Karpas-422 (cell line): ENCODE results near the gene NME7. TPM values are rescaled to one million over a fixed set of nuclear protein-coding genes. Genes with fewer than 3 reads are reported as not detected.

ENCODE experiments used
- DNase-seq: peaks from one replicate; pipeline ENCODE4 v3.0.0-alpha.2; 2015
- H2AFZ ChIP-seq: fragments of 200-600 bp; sonication (generic); 2 replicates; pipeline ENCODE4 v1.6.1; 2014; ENCODE audit warnings: antibody characterized with exemption, low read length, mixed read lengths
- H3K27ac ChIP-seq: fragments of 200-600 bp; sonication (generic); 2 replicates; pipeline ENCODE4 v1.5.1; 2014; ENCODE audit warnings: mild to moderate bottlenecking, low read length, moderate library complexity
- H3K27me3 ChIP-seq: fragments of 200-600 bp; sonication (generic); 2 replicates; pipeline ENCODE4 v1.6.1; 2014; ENCODE audit warnings: low read length, mixed read lengths
- H3K36me3 ChIP-seq: fragments of 200-600 bp; sonication (generic); 2 replicates; pipeline ENCODE4 v1.6.1; 2014; ENCODE audit warnings: low read length, mixed read lengths; ENCODE audit not compliant: insufficient read depth
- H3K4me1 ChIP-seq: fragments of 200-600 bp; sonication (generic); 2 replicates; pipeline ENCODE4 v1.6.1; 2014; ENCODE audit warnings: mild to moderate bottlenecking, low read length, mixed read lengths
- H3K4me2 ChIP-seq: fragments of 200-600 bp; sonication (generic); 2 replicates; pipeline ENCODE4 v1.6.1; 2014; ENCODE audit warnings: low read length, low read depth, mild to moderate bottlenecking; ENCODE audit not compliant: poor library complexity, severe bottlenecking
- H3K4me3 ChIP-seq: fragments of 200-600 bp; sonication (generic); 2 replicates; pipeline ENCODE4 v1.5.1; 2014; ENCODE audit warnings: mild to moderate bottlenecking, antibody characterized with exemption, low read length, mixed read lengths
- H3K79me2 ChIP-seq: fragments of 200-600 bp; sonication (generic); 2 replicates; pipeline ENCODE4 v1.6.1; 2014; ENCODE audit warnings: mild to moderate bottlenecking, low read length, mixed read lengths
- H3K9ac ChIP-seq: fragments of 200-600 bp; sonication (generic); 2 replicates; pipeline ENCODE4 v1.6.0; 2014; ENCODE audit warnings: low read length
- H3K9me2 ChIP-seq: fragments of 200-600 bp; sonication (generic), shearing (Covaris generic); replicated peaks from 2 replicates; pipeline ENCODE4 v1.6.0; 2014; ENCODE audit warnings: mild to moderate bottlenecking, low read length, moderate library complexity; ENCODE audit not compliant: insufficient read depth
- H3K9me3 ChIP-seq: fragments of 300-700, 200-600 bp; sonication (generic); 2 replicates; pipeline ENCODE4 v1.6.1; 2014; ENCODE audit warnings: low read length, mixed read lengths
- H4K20me1 ChIP-seq: fragments of 200-600 bp; sonication (generic); 2 replicates; pipeline ENCODE4 v1.6.1; 2014; ENCODE audit warnings: mild to moderate bottlenecking, antibody characterized with exemption, low read length, low read depth; ENCODE audit not compliant: insufficient read depth
- total RNA-seq: library from RNA; depleted of rRNA; stranded (reverse); fragments of >200 nt; shearing (Covaris generic); gene quantifications from 2 replicates; pipeline ENCODE4 v1.2.3, GENCODE V29; 2014; ENCODE audit warnings: low replicate concordance

NME7 gene
- total RNA-seq, 1 experiment from 2014 or later = 7.2 TPM

DNA sequence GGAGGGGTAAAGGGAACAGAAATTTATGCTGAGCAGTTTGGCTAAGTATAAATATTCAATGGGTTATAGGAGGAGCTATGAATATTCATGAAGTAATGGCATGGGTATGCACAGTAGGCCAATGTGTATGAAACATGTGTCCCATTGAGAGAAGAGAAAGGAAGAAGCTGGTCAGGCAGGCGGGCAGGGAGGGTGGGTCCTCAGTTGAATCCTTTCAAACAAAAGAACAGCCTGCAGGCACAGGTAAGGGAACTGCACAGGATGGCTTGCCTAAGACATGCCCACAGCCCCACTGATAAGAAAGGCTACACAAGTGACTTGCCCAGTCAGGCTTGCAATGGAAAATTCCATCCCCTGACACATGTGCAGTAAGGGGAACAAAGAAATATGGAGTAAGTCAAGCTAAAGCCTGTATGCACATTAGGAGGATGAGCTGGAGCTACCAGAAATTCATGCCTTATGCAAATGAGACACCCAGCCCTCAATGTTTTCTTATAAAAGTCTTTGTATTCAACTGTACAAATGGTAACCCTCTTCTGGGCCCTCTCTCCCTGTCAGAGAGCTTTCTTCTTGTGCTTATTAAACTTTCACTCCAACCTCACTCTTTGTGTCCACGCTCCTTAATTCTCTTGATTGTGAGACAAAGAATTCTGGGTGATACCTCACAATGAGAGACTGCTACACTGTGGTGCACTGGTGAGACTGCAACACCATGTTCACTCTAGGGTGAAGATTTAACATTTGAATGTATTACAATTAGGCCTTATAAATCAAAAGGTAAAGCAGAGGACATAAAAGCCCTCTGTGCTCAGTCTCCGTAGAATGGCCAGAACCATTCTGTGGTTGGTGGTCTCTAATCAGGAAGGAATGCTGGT lies 164.6 kb downstream of the NME7 start:
- Histone ChIP-seq H3K9me2 (no peaks in the 10 kb centered on the region), H3K36me3 (no peaks in the 10 kb centered on the region), H3K79me2 (no peaks in the 10 kb centered on the region), H3K27ac (no peak overlapping the region), H3K9me3 (no peaks in the 10 kb centered on the region), H3K4me1 (no peaks in the 10 kb centered on the region), H2AFZ (no peak overlapping the region), H3K27me3 (no peaks in the 10 kb centered on the region), H3K9ac (no peak overlapping the region), H4K20me1 (0 out of 2 replicates have a peak, but pooled peaks cover 4% of the 10 kb centered on the region), H3K4me2 (no peak overlapping the region), H3K4me3 (no peak overlapping the region)
- DNase-seq = no peak

- H3K9me2 ChIP-seq = 0 out of 2 replicates have a peak, but pooled peaks cover 4% of the 10 kb centered on the region
- no peak overlapping the region for H3K4me2 ChIP-seq
- H3K27me3 ChIP-seq = no peaks in the 10 kb centered on the region
- no peak overlapping the region for H3K9ac ChIP-seq
- H2AFZ ChIP-seq = no peak overlapping the region
- H3K27ac ChIP-seq = no peak overlapping the region
- no peak for DNase-seq
- no peak overlapping the region for H3K4me3 ChIP-seq
- H3K79me2 ChIP-seq = no peaks in the 10 kb centered on the region
- H3K36me3 ChIP-seq = no peaks in the 10 kb centered on the region
- no peaks in the 10 kb centered on the region for H3K4me1 ChIP-seq
- H3K9me3 ChIP-seq = no peaks in the 10 kb centered on the region
- H4K20me1 ChIP-seq = 0 out of 2 replicates have a peak, but pooled peaks cover 4% of the 10 kb centered on the region
Measured at GRCh38 chr1:169201084-169201619, 166.4 kb downstream of the NME7 start.

GRCh38 chr1:169200319-169200718 lies 167.3 kb downstream of the NME7 start:
- no peaks in the 10 kb centered on the region for H3K4me1 ChIP-seq
- DNase-seq = no peak
- no peak overlapping the region for H2AFZ ChIP-seq
- H3K9ac ChIP-seq = no peak overlapping the region
- H3K4me3 ChIP-seq = no peak overlapping the region
- H3K36me3 ChIP-seq = no peaks in the 10 kb centered on the region
- H3K9me2 ChIP-seq = 0 out of 2 replicates have a peak, but pooled peaks cover 4% of the 10 kb centered on the region
- H3K79me2 ChIP-seq = no peaks in the 10 kb centered on the region
- H3K27me3 ChIP-seq = no peaks in the 10 kb centered on the region
- H3K27ac ChIP-seq = no peak overlapping the region
- H3K9me3 ChIP-seq = no peaks in the 10 kb centered on the region
- H4K20me1 ChIP-seq = 0 out of 2 replicates have a peak, but pooled peaks cover 3% of the 10 kb centered on the region
- no peak overlapping the region for H3K4me2 ChIP-seq

- no peak overlapping the region for H3K9ac ChIP-seq
- 0 out of 2 replicates have a peak, but pooled peaks cover 4% of the 10 kb centered on the region for H3K9me2 ChIP-seq
- no peak overlapping the region for H3K4me2 ChIP-seq
- no peaks in the 10 kb centered on the region for H3K4me1 ChIP-seq
- no peak overlapping the region for H2AFZ ChIP-seq
- H3K9me3 ChIP-seq = no peaks in the 10 kb centered on the region
- no peak overlapping the region for H3K27ac ChIP-seq
- no peak overlapping the region for H3K4me3 ChIP-seq
- H4K20me1 ChIP-seq = no peaks in the 10 kb centered on the region
- no peaks in the 10 kb centered on the region for H3K79me2 ChIP-seq
- no peak for DNase-seq
- H3K36me3 ChIP-seq = no peaks in the 10 kb centered on the region
- H3K27me3 ChIP-seq = no peaks in the 10 kb centered on the region
Measured at GRCh38 chr1:169196581-169196980, 171.0 kb downstream of the NME7 start.

DNA sequence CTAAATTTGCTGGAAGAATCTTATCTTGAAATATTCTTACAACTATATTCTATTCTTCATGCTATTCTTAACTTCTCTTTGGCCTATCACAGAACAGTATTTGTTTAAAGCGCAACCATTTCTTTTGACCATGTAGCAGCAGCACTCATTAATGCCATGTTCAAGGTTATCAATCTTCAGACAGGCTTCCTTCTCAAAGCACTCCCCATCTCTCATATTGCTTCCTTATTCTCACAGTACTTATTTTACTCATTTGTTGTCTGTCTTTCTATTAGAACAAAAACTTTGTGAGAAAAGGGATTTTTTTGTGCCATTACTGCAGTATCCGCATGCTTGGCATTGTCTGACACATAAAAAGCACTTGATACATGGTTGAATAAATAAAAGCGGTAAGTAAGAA lies 171.4 kb downstream of the NME7 start:
- no peaks in the 10 kb centered on the region for H3K27me3 ChIP-seq
- no peaks in the 10 kb centered on the region for H3K79me2 ChIP-seq
- H3K27ac ChIP-seq = no peak overlapping the region
- no peaks in the 10 kb centered on the region for H3K4me1 ChIP-seq
- DNase-seq = no peak
- H3K9ac ChIP-seq = no peak overlapping the region
- no peak overlapping the region for H3K4me2 ChIP-seq
- H3K9me2 ChIP-seq = 0 out of 2 replicates have a peak, but pooled peaks cover 4% of the 10 kb centered on the region
- H2AFZ ChIP-seq = no peak overlapping the region
- no peaks in the 10 kb centered on the region for H3K36me3 ChIP-seq
- H4K20me1 ChIP-seq = no peaks in the 10 kb centered on the region
- no peak overlapping the region for H3K4me3 ChIP-seq
- no peaks in the 10 kb centered on the region for H3K9me3 ChIP-seq

DNA sequence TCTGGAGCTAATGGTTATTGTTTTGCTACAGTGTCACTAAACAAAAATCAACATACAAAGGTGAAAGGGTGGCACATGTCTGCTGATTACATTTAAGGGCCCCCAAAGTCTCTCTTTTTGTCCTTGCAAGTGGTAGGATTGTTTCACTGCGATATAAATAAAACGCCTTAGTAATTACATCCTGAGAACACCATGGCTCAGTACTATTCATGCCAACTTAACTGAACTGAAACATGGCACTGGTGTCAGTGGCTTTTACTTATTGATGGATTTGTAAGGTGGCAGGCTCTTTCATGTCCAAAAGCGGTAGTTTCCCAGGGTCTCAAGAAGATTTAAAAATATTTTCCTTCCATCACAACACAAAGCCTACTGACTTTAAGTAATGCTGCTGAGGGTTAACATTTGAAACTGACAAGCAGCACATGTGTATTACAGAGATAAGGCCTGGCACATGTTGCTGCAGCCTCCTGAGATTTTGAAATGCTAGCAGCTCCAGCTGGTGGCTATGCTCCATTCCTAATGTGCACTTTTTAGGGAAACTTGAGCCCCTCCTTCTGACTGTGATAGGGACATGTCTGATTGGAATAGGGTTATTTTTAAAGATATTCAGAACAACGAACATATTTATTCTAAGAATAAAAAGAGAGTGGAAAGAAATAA lies 174.3 kb downstream of the NME7 start:
- Histone ChIP-seq H3K4me1 (no peaks in the 10 kb centered on the region), H3K9me2 (0 out of 2 replicates have a peak, but pooled peaks cover 4% of the 10 kb centered on the region), H3K27me3 (no peaks in the 10 kb centered on the region), H3K27ac (no peak overlapping the region), H3K4me3 (no peak overlapping the region), H3K79me2 (no peaks in the 10 kb centered on the region), H3K4me2 (no peak overlapping the region), H2AFZ (no peak overlapping the region), H3K36me3 (no peaks in the 10 kb centered on the region), H3K9ac (no peak overlapping the region), H4K20me1 (no peaks in the 10 kb centered on the region), H3K9me3 (no peaks in the 10 kb centered on the region)
- no peak for DNase-seq

DNA sequence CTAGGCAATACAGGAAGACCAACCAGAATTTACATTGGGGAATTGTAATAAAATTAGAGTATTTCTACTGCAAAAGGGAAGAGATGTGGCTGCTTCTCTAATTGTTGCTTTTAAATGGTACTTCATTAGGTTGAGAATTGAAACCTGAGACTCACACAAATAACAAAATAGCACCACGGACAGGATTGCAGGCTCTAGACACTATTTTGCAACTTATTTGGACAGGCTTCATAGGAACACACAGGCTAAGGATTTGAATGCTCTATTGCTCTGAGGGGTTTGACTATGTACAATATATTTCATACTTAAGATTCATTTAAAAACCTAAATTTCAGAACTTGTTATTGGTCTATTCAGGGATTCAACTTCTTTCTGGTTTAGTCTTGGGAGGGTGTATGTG lies 181.5 kb downstream of the NME7 start:
- Histone ChIP-seq H3K9me2 (no peaks in the 10 kb centered on the region), H3K27me3 (no peaks in the 10 kb centered on the region), H3K36me3 (no peaks in the 10 kb centered on the region), H3K9me3 (no peaks in the 10 kb centered on the region), H4K20me1 (no peaks in the 10 kb centered on the region), H3K79me2 (no peaks in the 10 kb centered on the region), H3K27ac (no peak overlapping the region), H3K9ac (no peak overlapping the region), H2AFZ (no peak overlapping the region), H3K4me1 (peaks cover 8% of the 10 kb centered on the region), H3K4me2 (no peak overlapping the region), H3K4me3 (no peak overlapping the region)
- DNase-seq = no peak

GRCh38 chr1:169184812-169185211 lies 182.8 kb downstream of the NME7 start:
- Histone ChIP-seq H2AFZ (no peak overlapping the region), H3K9me2 (no peaks in the 10 kb centered on the region), H4K20me1 (no peaks in the 10 kb centered on the region), H3K79me2 (no peaks in the 10 kb centered on the region), H3K4me1 (peaks cover 8% of the 10 kb centered on the region), H3K27ac (no peak overlapping the region), H3K9me3 (no peaks in the 10 kb centered on the region), H3K4me2 (no peak overlapping the region), H3K4me3 (no peak overlapping the region), H3K27me3 (no peaks in the 10 kb centered on the region), H3K9ac (no peak overlapping the region), H3K36me3 (no peaks in the 10 kb centered on the region)
- DNase-seq = no peak
